WTC11 (cell line): ENCODE results near the gene PPM1G. TPM values are rescaled to one million over a fixed set of nuclear protein-coding genes. Genes with fewer than 3 reads are reported as not detected.

Experiments used
- MYBL2 ChIP-seq: sonication (generic); formaldehyde crosslinking; IDR thresholded peaks from 2 replicates; pipeline ENCODE4 v1.8.1; 2023; ENCODE audit warnings: mild to moderate bottlenecking, moderate library complexity, missing genetic modification reagents
- NFATC4 ChIP-seq: fragments of 250-450 bp; sonication (Bioruptor Pico); IDR thresholded peaks from 2 replicates; pipeline ENCODE4 v1.9.0; 2021; ENCODE audit warnings: mild to moderate bottlenecking
- PRRX2 ChIP-seq: fragments of 250-450 bp; sonication (Bioruptor Pico); IDR thresholded peaks from 2 replicates; pipeline ENCODE4 v1.8.0; 2021; ENCODE audit warnings: mild to moderate bottlenecking
- RELA ChIP-seq: sonication (generic); formaldehyde crosslinking; IDR thresholded peaks from 2 replicates; pipeline ENCODE4 v1.8.1; 2022; ENCODE audit warnings: missing genetic modification reagents, mild to moderate bottlenecking, borderline replicate concordance
- SP1 ChIP-seq: sonication (generic); formaldehyde crosslinking; conservative IDR thresholded peaks from 2 replicates; pipeline ENCODE4 v1.8.1; 2022; ENCODE audit warnings: missing genetic modification reagents
- TP53 ChIP-seq: sonication (generic); formaldehyde crosslinking; IDR thresholded peaks from 2 replicates; pipeline ENCODE4 v1.8.1; 2023; ENCODE audit warnings: mild to moderate bottlenecking, missing genetic modification reagents
- ZNF138 ChIP-seq: sonication (generic); formaldehyde crosslinking; conservative IDR thresholded peaks from 2 replicates; pipeline ENCODE4 v1.8.1; 2022; ENCODE audit warnings: mild to moderate bottlenecking, moderate library complexity, missing genetic modification reagents
- total RNA-seq: library from RNA; stranded (reverse); gene quantifications from 3 replicates; pipeline ENCODE4 v1.2.3, GENCODE V29; 2021
- TF ChIP-seq, protein P1 (sequence below): sonication (generic); formaldehyde crosslinking; IDR thresholded peaks from 2 replicates; pipeline ENCODE4 v1.8.1; 2022; ENCODE audit warnings: low read depth, missing genetic modification reagents, borderline replicate concordance
- TF ChIP-seq, protein P2 (sequence below): sonication (generic); formaldehyde crosslinking; IDR thresholded peaks from 2 replicates; pipeline ENCODE4 v1.8.0; 2023; ENCODE audit warnings: missing genetic modification reagents, mild to moderate bottlenecking, borderline replicate concordance
- TF ChIP-seq, protein P3 (sequence below): sonication (generic); formaldehyde crosslinking; IDR thresholded peaks from 2 replicates; pipeline ENCODE4 v1.8.0; 2022; ENCODE audit warnings: mild to moderate bottlenecking, missing genetic modification reagents
- TF ChIP-seq, protein P4 (sequence below): sonication (generic); formaldehyde crosslinking; IDR thresholded peaks from 2 replicates; pipeline ENCODE4 v1.8.0; 2022; ENCODE audit warnings: missing genetic modification reagents
- TF ChIP-seq, protein P5 (sequence below): fragments of 250-450 bp; sonication (Bioruptor Pico); IDR thresholded peaks from 2 replicates; pipeline ENCODE4 v1.9.0; 2021; ENCODE audit warnings: mild to moderate bottlenecking, borderline replicate concordance
- TF ChIP-seq, protein P6 (sequence below): fragments of 200-600 bp; IDR thresholded peaks from 2 replicates; pipeline ENCODE4 v1.8.0; 2022; ENCODE audit warnings: antibody characterized with exemption
- TF ChIP-seq, protein P7 (sequence below): sonication (generic); formaldehyde crosslinking; IDR thresholded peaks from 2 replicates; pipeline ENCODE4 v1.8.0; 2022; ENCODE audit warnings: mild to moderate bottlenecking, missing genetic modification reagents
- TF ChIP-seq, protein P8 (sequence below): sonication (generic); formaldehyde crosslinking; IDR thresholded peaks from 2 replicates; pipeline ENCODE4 v1.8.0; 2023; ENCODE audit warnings: mild to moderate bottlenecking, missing genetic modification reagents

The PPM1G gene
- total RNA-seq, 1 experiment from 2014 or later, result 193 TPM

DNA sequence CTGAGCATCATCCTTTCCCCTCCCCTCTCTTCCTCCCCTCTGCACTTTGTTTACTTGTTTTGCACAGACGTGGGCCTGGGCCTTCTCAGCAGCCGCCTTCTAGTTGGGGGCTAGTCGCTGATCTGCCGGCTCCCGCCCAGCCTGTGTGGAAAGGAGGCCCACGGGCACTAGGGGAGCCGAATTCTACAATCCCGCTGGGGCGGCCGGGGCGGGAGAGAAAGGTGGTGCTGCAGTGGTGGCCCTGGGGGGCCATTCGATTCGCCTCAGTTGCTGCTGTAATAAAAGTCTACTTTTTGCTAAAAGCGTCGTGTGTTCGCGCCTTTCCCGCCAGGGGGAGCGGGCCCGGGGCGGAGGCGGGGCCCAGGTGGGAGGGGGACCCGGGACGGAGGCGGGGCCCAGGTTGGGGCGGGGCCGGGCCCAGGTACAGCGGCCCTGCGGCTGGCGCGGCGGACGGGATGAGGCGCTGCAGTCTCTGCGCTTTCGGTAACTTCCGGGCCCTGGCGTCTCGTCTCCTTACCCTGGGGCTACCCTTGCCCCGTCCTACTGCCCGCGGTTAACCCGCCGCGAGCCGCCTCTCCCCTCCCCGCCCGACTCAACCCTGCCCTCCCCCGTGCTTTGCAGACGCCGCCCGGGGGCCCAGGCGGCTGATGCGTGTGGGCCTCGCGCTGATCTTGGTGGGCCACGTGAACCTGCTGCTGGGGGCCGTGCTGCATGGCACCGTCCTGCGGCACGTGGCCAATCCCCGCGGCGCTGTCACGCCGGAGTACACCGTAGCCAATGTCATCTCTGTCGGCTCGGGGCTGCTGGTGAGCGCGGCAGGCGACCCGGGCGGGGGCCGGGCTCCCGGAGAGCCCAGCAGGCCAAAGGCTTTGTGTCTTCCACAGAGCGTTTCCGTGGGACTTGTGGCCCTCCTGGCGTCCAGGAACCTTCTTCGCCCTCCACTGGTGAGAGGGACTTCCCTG lies 32.8 kb upstream of the PPM1G start, which contains the start of gene KRTCAP3 (continued):
- TF ChIP-seq, protein P1, sequence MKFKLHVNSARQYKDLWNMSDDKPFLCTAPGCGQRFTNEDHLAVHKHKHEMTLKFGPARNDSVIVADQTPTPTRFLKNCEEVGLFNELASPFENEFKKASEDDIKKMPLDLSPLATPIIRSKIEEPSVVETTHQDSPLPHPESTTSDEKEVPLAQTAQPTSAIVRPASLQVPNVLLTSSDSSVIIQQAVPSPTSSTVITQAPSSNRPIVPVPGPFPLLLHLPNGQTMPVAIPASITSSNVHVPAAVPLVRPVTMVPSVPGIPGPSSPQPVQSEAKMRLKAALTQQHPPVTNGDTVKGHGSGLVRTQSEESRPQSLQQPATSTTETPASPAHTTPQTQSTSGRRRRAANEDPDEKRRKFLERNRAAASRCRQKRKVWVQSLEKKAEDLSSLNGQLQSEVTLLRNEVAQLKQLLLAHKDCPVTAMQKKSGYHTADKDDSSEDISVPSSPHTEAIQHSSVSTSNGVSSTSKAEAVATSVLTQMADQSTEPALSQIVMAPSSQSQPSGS (CRISPR knock-in tag), result peak; percentile 68; the same call in 1 of the 2 replicates
- TF ChIP-seq, protein P2, sequence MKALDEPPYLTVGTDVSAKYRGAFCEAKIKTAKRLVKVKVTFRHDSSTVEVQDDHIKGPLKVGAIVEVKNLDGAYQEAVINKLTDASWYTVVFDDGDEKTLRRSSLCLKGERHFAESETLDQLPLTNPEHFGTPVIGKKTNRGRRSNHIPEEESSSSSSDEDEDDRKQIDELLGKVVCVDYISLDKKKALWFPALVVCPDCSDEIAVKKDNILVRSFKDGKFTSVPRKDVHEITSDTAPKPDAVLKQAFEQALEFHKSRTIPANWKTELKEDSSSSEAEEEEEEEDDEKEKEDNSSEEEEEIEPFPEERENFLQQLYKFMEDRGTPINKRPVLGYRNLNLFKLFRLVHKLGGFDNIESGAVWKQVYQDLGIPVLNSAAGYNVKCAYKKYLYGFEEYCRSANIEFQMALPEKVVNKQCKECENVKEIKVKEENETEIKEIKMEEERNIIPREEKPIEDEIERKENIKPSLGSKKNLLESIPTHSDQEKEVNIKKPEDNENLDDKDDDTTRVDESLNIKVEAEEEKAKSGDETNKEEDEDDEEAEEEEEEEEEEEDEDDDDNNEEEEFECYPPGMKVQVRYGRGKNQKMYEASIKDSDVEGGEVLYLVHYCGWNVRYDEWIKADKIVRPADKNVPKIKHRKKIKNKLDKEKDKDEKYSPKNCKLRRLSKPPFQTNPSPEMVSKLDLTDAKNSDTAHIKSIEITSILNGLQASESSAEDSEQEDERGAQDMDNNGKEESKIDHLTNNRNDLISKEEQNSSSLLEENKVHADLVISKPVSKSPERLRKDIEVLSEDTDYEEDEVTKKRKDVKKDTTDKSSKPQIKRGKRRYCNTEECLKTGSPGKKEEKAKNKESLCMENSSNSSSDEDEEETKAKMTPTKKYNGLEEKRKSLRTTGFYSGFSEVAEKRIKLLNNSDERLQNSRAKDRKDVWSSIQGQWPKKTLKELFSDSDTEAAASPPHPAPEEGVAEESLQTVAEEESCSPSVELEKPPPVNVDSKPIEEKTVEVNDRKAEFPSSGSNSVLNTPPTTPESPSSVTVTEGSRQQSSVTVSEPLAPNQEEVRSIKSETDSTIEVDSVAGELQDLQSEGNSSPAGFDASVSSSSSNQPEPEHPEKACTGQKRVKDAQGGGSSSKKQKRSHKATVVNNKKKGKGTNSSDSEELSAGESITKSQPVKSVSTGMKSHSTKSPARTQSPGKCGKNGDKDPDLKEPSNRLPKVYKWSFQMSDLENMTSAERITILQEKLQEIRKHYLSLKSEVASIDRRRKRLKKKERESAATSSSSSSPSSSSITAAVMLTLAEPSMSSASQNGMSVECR, result peak; percentile 63; the same call in 1 of the 2 replicates
- TF ChIP-seq, protein P3, sequence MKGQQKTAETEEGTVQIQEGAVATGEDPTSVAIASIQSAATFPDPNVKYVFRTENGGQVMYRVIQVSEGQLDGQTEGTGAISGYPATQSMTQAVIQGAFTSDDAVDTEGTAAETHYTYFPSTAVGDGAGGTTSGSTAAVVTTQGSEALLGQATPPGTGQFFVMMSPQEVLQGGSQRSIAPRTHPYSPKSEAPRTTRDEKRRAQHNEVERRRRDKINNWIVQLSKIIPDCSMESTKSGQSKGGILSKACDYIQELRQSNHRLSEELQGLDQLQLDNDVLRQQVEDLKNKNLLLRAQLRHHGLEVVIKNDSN (CRISPR knock-in tag), result peak; percentile 81
- TF ChIP-seq, protein P4, sequence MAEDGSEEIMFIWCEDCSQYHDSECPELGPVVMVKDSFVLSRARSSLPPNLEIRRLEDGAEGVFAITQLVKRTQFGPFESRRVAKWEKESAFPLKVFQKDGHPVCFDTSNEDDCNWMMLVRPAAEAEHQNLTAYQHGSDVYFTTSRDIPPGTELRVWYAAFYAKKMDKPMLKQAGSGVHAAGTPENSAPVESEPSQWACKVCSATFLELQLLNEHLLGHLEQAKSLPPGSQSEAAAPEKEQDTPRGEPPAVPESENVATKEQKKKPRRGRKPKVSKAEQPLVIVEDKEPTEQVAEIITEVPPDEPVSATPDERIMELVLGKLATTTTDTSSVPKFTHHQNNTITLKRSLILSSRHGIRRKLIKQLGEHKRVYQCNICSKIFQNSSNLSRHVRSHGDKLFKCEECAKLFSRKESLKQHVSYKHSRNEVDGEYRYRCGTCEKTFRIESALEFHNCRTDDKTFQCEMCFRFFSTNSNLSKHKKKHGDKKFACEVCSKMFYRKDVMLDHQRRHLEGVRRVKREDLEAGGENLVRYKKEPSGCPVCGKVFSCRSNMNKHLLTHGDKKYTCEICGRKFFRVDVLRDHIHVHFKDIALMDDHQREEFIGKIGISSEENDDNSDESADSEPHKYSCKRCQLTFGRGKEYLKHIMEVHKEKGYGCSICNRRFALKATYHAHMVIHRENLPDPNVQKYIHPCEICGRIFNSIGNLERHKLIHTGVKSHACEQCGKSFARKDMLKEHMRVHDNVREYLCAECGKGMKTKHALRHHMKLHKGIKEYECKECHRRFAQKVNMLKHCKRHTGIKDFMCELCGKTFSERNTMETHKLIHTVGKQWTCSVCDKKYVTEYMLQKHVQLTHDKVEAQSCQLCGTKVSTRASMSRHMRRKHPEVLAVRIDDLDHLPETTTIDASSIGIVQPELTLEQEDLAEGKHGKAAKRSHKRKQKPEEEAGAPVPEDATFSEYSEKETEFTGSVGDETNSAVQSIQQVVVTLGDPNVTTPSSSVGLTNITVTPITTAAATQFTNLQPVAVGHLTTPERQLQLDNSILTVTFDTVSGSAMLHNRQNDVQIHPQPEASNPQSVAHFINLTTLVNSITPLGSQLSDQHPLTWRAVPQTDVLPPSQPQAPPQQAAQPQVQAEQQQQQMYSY (CRISPR knock-in tag), result no peak
- TF ChIP-seq NFATC4 (peak; percentile 76; the same call in 1 of the 2 replicates), TP53 (CRISPR knock-in tag) (peak; percentile 71), ZNF138 (CRISPR knock-in tag) (no peak), SP1 (CRISPR knock-in tag) (peak; percentile 79), MYBL2 (CRISPR knock-in tag) (peak; percentile 82; the same call in 1 of the 2 replicates), PRRX2 (CRISPR knock-in tag) (0 out of 2 replicates have a peak, but pooled peaks have one; percentile 21), RELA (CRISPR knock-in tag) (peak; percentile 68)
- TF ChIP-seq, protein P5, sequence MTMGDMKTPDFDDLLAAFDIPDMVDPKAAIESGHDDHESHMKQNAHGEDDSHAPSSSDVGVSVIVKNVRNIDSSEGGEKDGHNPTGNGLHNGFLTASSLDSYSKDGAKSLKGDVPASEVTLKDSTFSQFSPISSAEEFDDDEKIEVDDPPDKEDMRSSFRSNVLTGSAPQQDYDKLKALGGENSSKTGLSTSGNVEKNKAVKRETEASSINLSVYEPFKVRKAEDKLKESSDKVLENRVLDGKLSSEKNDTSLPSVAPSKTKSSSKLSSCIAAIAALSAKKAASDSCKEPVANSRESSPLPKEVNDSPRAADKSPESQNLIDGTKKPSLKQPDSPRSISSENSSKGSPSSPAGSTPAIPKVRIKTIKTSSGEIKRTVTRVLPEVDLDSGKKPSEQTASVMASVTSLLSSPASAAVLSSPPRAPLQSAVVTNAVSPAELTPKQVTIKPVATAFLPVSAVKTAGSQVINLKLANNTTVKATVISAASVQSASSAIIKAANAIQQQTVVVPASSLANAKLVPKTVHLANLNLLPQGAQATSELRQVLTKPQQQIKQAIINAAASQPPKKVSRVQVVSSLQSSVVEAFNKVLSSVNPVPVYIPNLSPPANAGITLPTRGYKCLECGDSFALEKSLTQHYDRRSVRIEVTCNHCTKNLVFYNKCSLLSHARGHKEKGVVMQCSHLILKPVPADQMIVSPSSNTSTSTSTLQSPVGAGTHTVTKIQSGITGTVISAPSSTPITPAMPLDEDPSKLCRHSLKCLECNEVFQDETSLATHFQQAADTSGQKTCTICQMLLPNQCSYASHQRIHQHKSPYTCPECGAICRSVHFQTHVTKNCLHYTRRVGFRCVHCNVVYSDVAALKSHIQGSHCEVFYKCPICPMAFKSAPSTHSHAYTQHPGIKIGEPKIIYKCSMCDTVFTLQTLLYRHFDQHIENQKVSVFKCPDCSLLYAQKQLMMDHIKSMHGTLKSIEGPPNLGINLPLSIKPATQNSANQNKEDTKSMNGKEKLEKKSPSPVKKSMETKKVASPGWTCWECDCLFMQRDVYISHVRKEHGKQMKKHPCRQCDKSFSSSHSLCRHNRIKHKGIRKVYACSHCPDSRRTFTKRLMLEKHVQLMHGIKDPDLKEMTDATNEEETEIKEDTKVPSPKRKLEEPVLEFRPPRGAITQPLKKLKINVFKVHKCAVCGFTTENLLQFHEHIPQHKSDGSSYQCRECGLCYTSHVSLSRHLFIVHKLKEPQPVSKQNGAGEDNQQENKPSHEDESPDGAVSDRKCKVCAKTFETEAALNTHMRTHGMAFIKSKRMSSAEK (CRISPR knock-in tag), result peak; percentile 83; the same call in 1 of the 2 replicates
- TF ChIP-seq, protein P6, sequence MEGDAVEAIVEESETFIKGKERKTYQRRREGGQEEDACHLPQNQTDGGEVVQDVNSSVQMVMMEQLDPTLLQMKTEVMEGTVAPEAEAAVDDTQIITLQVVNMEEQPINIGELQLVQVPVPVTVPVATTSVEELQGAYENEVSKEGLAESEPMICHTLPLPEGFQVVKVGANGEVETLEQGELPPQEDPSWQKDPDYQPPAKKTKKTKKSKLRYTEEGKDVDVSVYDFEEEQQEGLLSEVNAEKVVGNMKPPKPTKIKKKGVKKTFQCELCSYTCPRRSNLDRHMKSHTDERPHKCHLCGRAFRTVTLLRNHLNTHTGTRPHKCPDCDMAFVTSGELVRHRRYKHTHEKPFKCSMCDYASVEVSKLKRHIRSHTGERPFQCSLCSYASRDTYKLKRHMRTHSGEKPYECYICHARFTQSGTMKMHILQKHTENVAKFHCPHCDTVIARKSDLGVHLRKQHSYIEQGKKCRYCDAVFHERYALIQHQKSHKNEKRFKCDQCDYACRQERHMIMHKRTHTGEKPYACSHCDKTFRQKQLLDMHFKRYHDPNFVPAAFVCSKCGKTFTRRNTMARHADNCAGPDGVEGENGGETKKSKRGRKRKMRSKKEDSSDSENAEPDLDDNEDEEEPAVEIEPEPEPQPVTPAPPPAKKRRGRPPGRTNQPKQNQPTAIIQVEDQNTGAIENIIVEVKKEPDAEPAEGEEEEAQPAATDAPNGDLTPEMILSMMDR, result peak; percentile 63
- TF ChIP-seq, protein P7, sequence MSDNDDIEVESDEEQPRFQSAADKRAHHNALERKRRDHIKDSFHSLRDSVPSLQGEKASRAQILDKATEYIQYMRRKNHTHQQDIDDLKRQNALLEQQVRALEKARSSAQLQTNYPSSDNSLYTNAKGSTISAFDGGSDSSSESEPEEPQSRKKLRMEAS (CRISPR knock-in tag), result peak; percentile 94; the same call in 1 of the 2 replicates
- TF ChIP-seq, protein P8, sequence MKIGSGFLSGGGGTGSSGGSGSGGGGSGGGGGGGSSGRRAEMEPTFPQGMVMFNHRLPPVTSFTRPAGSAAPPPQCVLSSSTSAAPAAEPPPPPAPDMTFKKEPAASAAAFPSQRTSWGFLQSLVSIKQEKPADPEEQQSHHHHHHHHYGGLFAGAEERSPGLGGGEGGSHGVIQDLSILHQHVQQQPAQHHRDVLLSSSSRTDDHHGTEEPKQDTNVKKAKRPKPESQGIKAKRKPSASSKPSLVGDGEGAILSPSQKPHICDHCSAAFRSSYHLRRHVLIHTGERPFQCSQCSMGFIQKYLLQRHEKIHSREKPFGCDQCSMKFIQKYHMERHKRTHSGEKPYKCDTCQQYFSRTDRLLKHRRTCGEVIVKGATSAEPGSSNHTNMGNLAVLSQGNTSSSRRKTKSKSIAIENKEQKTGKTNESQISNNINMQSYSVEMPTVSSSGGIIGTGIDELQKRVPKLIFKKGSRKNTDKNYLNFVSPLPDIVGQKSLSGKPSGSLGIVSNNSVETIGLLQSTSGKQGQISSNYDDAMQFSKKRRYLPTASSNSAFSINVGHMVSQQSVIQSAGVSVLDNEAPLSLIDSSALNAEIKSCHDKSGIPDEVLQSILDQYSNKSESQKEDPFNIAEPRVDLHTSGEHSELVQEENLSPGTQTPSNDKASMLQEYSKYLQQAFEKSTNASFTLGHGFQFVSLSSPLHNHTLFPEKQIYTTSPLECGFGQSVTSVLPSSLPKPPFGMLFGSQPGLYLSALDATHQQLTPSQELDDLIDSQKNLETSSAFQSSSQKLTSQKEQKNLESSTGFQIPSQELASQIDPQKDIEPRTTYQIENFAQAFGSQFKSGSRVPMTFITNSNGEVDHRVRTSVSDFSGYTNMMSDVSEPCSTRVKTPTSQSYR (CRISPR knock-in tag), result 0 out of 2 replicates have a peak, but pooled peaks have one; percentile 43
